ENCODE measurements around the gene CUBN. TPM values are rescaled to one million over a fixed set of nuclear protein-coding genes. Genes with fewer than 3 reads are reported as not detected.

The CUBN gene
- total and polyA plus RNA-seq, 10 of the 15 experiments (the other 5 are each of a cell fraction or from before 2014, with no cell fraction given), result under 0.01 to 0.14 (median 0.02) TPM; not detected in 6

GRCh38 chr10:17122726-17123661 lies 6.6 kb downstream of the CUBN start (continued):
- no peak for TF ChIP-seq SPI1 (IDR thresholded peaks at IDR 0.05; ENCODE audit: borderline replicate concordance, insufficient read depth, low read depth, low read length)
- no peak for TF ChIP-seq E2F4 (IDR thresholded peaks at IDR 0.05; ENCODE audit: low read depth, low read length)

- Histone ChIP-seq H3K9ac (ENCODE audit: control insufficient read depth, insufficient read depth, low read length) (no peak overlapping the region), H3K79me2 (ENCODE audit: control insufficient read depth, insufficient read depth, low read length) (no peaks in the 10 kb centered on the region), H3K4me1 (ENCODE audit: control insufficient read depth, insufficient read depth, low read length) (no peaks in the 10 kb centered on the region), H3K27me3 (replicated peaks in 1 of 2; ENCODE audit: control insufficient read depth in 2 of 2, insufficient read depth in 2 of 2, low read length in 1 of 2) (no peaks in the 10 kb centered on the region), H2AFZ (ENCODE audit: control insufficient read depth, low read depth, low read length) (no peak overlapping the region), H3K4me3 (no peak overlapping the region), H3K36me3 (ENCODE audit: control insufficient read depth in 2 of 2, insufficient read depth in 2 of 2, low read length in 1 of 2) (no peaks in the 10 kb centered on the region), H3K4me2 (ENCODE audit: control insufficient read depth, insufficient read depth) (no peak overlapping the region), H3K27ac (ENCODE audit: control insufficient read depth, insufficient read depth) (no peak overlapping the region), H4K20me1 (ENCODE audit: control insufficient read depth, insufficient read depth) (no peaks in the 10 kb centered on the region), H3K9me3 (replicated peaks; ENCODE audit: control insufficient read depth, insufficient read depth, low read length) (no peaks in the 10 kb centered on the region)
- DNase-seq (ENCODE audit: low read depth, low spot score), result no peak
- intact Hi-C loops (cut with micrococcal nuclease; ENCODE audit: unreplicated experiment), result loop anchor here (10.0 kb wide), 1 partner anchor 133 kb away; no protein-coding TSS in a partner anchor
- FAIRE-seq, result no peak
- ChIA-PET SMC1A (ENCODE audit: uncharacterized antibody, unreplicated experiment) (interaction anchor here (0.8 kb wide), 1 partner anchor 57 kb away, joined by 3 read pairs; no protein-coding TSS in a partner anchor), CTCF (interaction anchor here (0.9 kb wide), 1 partner anchor 254 kb away, joined by 3 read pairs; no protein-coding TSS in a partner anchor), POLR2A (no interaction called here), RAD21 (ENCODE audit: unreplicated experiment) (no interaction called here)
- 0% methylated on average over 2 of the region's 2 CpGs for WGBS (ENCODE audit: insufficient coverage, insufficient replicate concordance, low lambda C conversion rate, missing lambda C conversion rate)
- ATAC-seq, result no peak
- TF ChIP-seq SPI1 (IDR thresholded peaks at IDR 0.05; ENCODE audit: borderline replicate concordance, insufficient read depth, low read depth, low read length) (no peak), IRF3 (IDR thresholded peaks at IDR 0.05) (no peak), NFXL1 (IDR thresholded peaks at IDR 0.05; ENCODE audit: borderline replicate concordance) (no peak), HDAC2 (IDR thresholded peaks at IDR 0.05) (no peak), ZNF207 (IDR thresholded peaks at IDR 0.05; ENCODE audit: borderline replicate concordance) (no peak), REST (IDR thresholded peaks at IDR 0.05; ENCODE audit: low read depth, low read length) (no peak), NRF1 (conservative IDR thresholded peaks at IDR 0.05; ENCODE audit: low read depth, low read length) (no peak), SRF (IDR thresholded peaks at IDR 0.05; ENCODE audit: low read depth in 2 of 2, low read length in 2 of 2) (no peak)
- BruUV-seq (replicated peaks), result no TSS peak
- in situ Hi-C loops (cut with MboI), result no loop called here
Measured at GRCh38 chr10:17122052-17122451, 7.6 kb downstream of the CUBN start.

Measured in GM12878 (cell line).